ENCODE data around the gene MPC1L.
"Not testable (repeated sequence)": the region's sequence is repeated elsewhere in the genome, so short reads cannot be mapped to it uniquely, and the experiment has no call there.

The MPC1L gene

DNA sequence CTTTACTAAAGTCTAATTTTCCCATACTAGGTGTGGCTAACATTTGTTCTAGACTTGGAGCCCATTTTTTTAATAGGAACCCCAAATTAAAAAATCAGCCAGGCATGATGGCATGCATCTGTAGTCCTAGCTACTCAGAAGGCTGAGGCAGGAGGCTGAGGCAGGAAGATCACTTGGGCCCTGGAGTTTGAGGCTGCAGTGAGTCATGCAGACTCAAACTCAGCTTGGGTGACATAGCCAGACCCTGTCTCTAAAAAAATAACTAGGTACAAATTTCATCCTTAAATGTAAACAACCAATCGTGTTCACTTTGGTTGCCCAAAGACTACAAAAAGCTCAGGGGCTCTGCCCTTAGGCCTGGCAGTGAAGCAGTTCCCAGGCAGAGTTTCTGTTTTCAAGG is 35.6 kb upstream of the MPC1L start:
- not testable (repeated sequence) for H3K27ac ChIP-seq (ENCODE audit: low read depth, low read length); H3K4me3 ChIP-seq (ENCODE audit: low read depth in 1 of 2, low read length in 2 of 2); H3K27me3 ChIP-seq (ENCODE audit: control insufficient read depth in 1 of 2, insufficient read depth in 2 of 2, low read length in 2 of 2); H3K9me3 ChIP-seq (ENCODE audit: low read length); H3K9ac ChIP-seq (ENCODE audit: low read length); H3K36me3 ChIP-seq (ENCODE audit: insufficient read depth, low read length); H3K4me1 ChIP-seq (ENCODE audit: insufficient read depth, low read length)

DNA sequence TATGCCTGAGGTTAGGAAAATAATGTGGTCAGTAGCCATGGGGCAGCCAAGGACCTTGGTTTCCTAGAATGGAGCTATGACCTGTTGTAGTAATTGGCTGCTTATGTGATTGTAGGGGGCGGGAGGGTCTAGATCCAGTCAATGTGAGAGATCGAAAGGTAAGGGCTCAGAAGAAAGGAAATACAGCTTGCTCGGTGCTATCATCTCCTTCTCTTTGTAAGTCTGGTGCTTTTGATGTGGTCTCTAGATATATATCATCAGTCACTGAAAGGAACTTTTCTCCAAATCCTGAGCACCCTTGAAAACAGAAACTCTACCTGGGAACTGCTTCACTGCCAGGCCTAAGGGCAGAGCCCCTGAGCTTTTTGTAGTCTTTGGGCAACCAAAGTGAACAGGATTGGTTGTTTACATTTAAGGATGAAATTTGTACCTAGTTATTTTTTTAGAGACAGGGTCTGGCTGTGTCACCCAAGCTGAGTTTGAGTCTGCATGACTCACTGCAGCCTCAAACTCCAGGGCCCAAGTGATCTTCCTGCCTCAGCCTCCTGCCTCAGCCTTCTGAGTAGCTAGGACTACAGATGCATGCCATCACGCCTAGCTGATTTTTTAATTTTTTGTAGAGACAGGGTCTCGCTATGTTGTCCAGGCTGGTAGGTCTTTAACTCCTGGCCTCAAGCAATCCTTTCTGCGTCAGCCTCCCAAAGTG is 33.5 kb upstream of the MPC1L start:
- not testable (repeated sequence) for H3K4me1 ChIP-seq (ENCODE audit: insufficient read depth, low read length); H3K27me3 ChIP-seq (ENCODE audit: control insufficient read depth in 1 of 2, insufficient read depth in 2 of 2, low read length in 2 of 2); H3K27ac ChIP-seq (ENCODE audit: low read depth, low read length); H3K9ac ChIP-seq (ENCODE audit: low read length); H3K36me3 ChIP-seq (ENCODE audit: insufficient read depth, low read length); H3K4me3 ChIP-seq (ENCODE audit: low read depth in 1 of 2, low read length in 2 of 2); H3K9me3 ChIP-seq (ENCODE audit: low read length)

DNA sequence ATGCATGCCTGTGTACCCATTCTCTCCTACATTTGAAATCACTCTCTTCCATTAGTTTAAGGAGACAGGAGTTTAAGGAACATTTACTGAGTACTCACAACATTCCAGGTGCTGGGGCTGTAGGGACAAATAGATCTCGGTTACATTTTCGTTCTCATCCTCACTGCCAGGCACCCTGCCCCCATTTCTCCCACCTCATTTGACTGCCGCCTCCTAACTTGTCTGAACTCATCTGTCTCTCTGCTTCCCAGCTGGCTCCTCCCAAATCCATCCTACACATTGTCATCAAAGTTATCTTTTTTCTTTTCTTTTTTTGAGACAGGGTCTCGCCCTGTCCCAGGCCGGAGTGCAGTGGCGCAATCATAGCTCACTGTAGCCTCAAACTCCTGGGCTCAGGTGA is 19.8 kb upstream of the MPC1L start:
- Histone ChIP-seq H3K9ac (ENCODE audit: low read length) (no peak overlapping the region), H3K4me1 (ENCODE audit: insufficient read depth, low read length) (no peaks in the 10 kb centered on the region), H3K4me3 (ENCODE audit: low read depth in 1 of 2, low read length in 2 of 2) (no peak overlapping the region), H3K27ac (ENCODE audit: low read depth, low read length) (no peak overlapping the region), H3K36me3 (ENCODE audit: insufficient read depth, low read length) (peaks cover 16% of the 10 kb centered on the region), H3K9me3 (ENCODE audit: low read length) (no peaks in the 10 kb centered on the region), H3K27me3 (ENCODE audit: control insufficient read depth in 1 of 2, insufficient read depth in 2 of 2, low read length in 2 of 2) (peaks cover 0 to 5% of the 10 kb centered on the region in 2 donors)

DNA sequence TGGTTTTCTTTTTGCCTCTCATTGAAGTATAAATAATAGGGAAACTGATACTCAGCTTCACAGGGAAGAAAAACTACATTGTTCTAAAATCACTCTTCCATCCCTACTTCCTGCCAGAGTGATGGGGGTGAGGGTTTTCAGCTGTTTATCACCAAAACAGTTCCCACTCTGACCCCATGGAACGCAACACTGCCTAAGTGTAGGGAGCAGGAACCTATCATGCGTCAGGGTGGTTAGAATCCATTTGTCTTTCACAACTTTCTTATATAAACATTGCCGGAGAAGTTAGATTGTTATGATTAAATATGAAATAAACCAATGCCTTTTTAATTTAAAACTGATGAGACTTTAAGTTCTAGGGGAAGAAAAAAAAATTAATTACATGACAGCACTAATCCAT is 15.8 kb upstream of the MPC1L start:
- H3K27me3 ChIP-seq (ENCODE audit: control insufficient read depth in 1 of 2, insufficient read depth in 2 of 2, low read length in 2 of 2), result peaks cover 0 to 12% of the 10 kb centered on the region in 2 donors
- H3K9me3 ChIP-seq (ENCODE audit: low read length), result no peaks in the 10 kb centered on the region
- H3K27ac ChIP-seq (ENCODE audit: low read depth, low read length), result no peak overlapping the region
- H3K4me3 ChIP-seq (ENCODE audit: low read depth in 1 of 2, low read length in 2 of 2), result no peak overlapping the region
- no peak overlapping the region for H3K9ac ChIP-seq (ENCODE audit: low read length)
- no peaks in the 10 kb centered on the region for H3K4me1 ChIP-seq (ENCODE audit: insufficient read depth, low read length)
- H3K36me3 ChIP-seq (ENCODE audit: insufficient read depth, low read length), result no peaks in the 10 kb centered on the region

DNA sequence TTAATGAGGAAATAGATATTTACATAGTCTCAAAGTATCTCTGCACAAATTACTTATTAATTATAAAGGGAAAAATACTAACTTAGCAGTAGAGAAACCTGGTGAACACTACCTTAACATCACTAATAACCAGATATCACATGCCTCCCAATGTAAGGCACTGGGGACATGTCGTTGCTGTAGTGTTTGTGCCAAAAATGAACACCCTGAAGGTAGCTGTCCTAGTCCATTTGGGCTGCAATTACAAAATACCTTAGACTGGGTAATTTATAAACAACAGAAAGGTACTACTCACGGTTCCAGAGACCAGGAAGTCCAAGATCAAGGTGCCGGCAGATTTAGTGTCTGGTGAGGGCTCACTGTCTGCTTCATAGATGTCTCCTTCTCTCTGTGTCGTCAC is 10.7 kb upstream of the MPC1L start:
- H3K27me3 ChIP-seq (ENCODE audit: control insufficient read depth in 1 of 2, insufficient read depth in 2 of 2, low read length in 2 of 2), result peaks cover 0 to 15% of the 10 kb centered on the region in 2 donors
- no peaks in the 10 kb centered on the region for H3K9me3 ChIP-seq (ENCODE audit: low read length)
- H3K9ac ChIP-seq (ENCODE audit: low read length), result no peak overlapping the region
- no peak overlapping the region for H3K27ac ChIP-seq (ENCODE audit: low read depth, low read length)
- H3K4me1 ChIP-seq (ENCODE audit: insufficient read depth, low read length), result no peaks in the 10 kb centered on the region
- no peak overlapping the region for H3K4me3 ChIP-seq (ENCODE audit: low read depth in 1 of 2, low read length in 2 of 2)
- H3K36me3 ChIP-seq (ENCODE audit: insufficient read depth, low read length), result no peaks in the 10 kb centered on the region

DNA sequence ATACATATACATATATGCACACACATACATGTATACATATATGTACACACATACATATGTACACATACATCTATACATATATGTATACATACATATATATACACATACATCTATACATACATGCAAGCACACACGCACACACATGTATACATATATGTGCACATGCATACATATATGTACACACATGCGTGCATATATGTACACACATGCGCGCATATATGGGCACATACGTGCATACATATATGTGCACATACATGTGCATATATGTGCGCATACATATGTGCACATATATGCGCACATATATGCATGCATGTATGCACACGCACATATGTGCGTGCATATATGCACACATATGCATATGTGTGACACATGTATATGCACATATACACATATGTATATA is 7.3 kb upstream of the MPC1L start:
- H3K27me3 ChIP-seq (ENCODE audit: control insufficient read depth in 1 of 2, insufficient read depth in 2 of 2, low read length in 2 of 2), result peaks cover 0 to 4% of the 10 kb centered on the region in 2 donors
- H3K27ac ChIP-seq (ENCODE audit: low read depth, low read length), result no peak overlapping the region
- H3K9me3 ChIP-seq (ENCODE audit: low read length), result no peaks in the 10 kb centered on the region
- no peak overlapping the region for H3K4me3 ChIP-seq (ENCODE audit: low read depth in 1 of 2, low read length in 2 of 2)
- no peak overlapping the region for H3K9ac ChIP-seq (ENCODE audit: low read length)
- H3K36me3 ChIP-seq (ENCODE audit: insufficient read depth, low read length), result no peaks in the 10 kb centered on the region
- no peaks in the 10 kb centered on the region for H3K4me1 ChIP-seq (ENCODE audit: insufficient read depth, low read length)

DNA sequence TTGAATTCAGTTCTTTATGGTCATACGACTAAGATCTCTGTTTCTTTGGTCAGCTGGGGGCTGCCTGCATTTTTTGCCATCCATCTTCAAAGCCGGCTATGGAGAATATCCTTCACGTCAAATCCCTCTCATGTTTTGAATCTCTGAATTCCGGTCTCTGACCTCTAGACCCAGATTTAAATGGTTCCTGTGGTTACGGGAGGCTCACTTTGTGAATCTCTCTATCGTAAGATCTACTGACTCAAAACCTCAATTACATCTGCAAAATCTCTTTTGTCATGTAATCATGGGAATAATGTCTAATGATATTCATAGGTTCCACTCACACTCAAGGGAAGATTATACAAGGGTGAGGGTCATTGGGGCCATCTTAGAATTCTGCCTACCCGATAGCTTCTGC is 5.7 kb upstream of the MPC1L start:
- Histone ChIP-seq H3K9ac (ENCODE audit: low read length) (no peak overlapping the region), H3K9me3 (ENCODE audit: low read length) (no peaks in the 10 kb centered on the region), H3K4me1 (ENCODE audit: insufficient read depth, low read length) (no peaks in the 10 kb centered on the region), H3K27ac (ENCODE audit: low read depth, low read length) (no peak overlapping the region), H3K27me3 (ENCODE audit: control insufficient read depth in 1 of 2, insufficient read depth in 2 of 2, low read length in 2 of 2) (peaks cover 0 to 3% of the 10 kb centered on the region in 2 donors), H3K36me3 (ENCODE audit: insufficient read depth, low read length) (no peaks in the 10 kb centered on the region), H3K4me3 (ENCODE audit: low read depth in 1 of 2, low read length in 2 of 2) (no peak overlapping the region)

DNA sequence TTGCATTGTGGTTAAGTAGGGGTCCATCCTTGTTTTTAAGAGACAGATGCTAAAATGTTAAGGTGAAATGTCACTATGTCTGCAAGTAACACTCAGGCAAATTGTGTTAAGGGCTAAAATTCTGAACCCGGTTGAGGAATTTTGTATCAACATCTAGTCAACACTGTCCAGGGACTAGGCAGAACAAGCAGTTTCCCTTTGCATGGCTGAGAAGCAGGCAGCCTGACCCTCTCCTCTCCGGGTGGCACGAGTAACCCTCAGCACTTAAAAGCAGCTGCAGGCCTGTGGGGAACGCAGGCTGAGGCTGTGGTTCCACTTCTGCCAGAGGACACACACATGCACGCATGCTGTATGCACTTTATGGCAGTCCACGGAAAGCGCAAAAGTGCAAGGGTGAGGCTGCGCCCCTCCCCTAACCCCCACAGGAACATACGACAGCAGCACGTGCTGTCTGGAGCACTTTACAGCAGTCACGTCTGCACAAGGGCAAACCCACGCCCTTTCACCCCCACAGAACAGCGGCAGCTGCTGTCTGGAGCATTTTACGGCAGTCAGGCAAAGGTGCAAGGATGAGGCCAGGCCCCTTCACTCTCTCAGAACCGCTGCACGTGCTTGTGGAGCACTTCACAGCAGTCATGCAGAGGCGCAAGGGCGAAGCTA is 619 bp upstream of the MPC1L start:
- Histone ChIP-seq H3K4me1 (ENCODE audit: insufficient read depth, low read length) (no peaks in the 10 kb centered on the region), H3K27ac (ENCODE audit: low read depth, low read length) (no peak overlapping the region), H3K27me3 (ENCODE audit: control insufficient read depth in 1 of 2, insufficient read depth in 2 of 2, low read length in 2 of 2) (peaks cover 0 to 10% of the 10 kb centered on the region in 2 donors), H3K9me3 (ENCODE audit: low read length) (no peaks in the 10 kb centered on the region), H3K9ac (ENCODE audit: low read length) (no peak overlapping the region), H3K36me3 (ENCODE audit: insufficient read depth, low read length) (no peaks in the 10 kb centered on the region), H3K4me3 (ENCODE audit: low read depth in 1 of 2, low read length in 2 of 2) (no peak overlapping the region)

DNA sequence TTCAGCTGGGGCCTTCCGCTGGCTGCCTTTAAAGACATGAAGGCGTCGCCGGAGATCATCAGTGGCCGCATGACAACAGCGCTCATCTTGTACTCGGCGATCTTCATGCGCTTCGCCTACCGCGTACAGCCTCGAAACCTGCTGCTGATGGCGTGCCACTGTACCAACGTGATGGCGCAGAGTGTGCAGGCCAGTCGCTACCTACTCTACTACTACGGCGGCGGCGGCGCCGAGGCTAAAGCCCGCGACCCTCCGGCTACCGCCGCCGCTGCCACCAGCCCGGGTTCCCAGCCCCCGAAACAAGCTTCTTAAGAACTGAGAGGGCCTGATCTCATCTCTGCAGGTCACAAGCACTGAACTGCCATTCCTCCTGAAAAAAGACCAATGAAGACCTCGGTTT is 437 bp downstream of the MPC1L start:
- H3K9me3 ChIP-seq (ENCODE audit: low read length), result no peaks in the 10 kb centered on the region
- H3K4me3 ChIP-seq (ENCODE audit: low read depth in 1 of 2, low read length in 2 of 2), result no peak overlapping the region
- H3K36me3 ChIP-seq (ENCODE audit: insufficient read depth, low read length), result peaks cover 5% of the 10 kb centered on the region
- no peak overlapping the region for H3K9ac ChIP-seq (ENCODE audit: low read length)
- no peak overlapping the region for H3K27ac ChIP-seq (ENCODE audit: low read depth, low read length)
- no peaks in the 10 kb centered on the region for H3K4me1 ChIP-seq (ENCODE audit: insufficient read depth, low read length)
- peaks cover 0 to 10% of the 10 kb centered on the region in 2 donors for H3K27me3 ChIP-seq (ENCODE audit: control insufficient read depth in 1 of 2, insufficient read depth in 2 of 2, low read length in 2 of 2)

DNA sequence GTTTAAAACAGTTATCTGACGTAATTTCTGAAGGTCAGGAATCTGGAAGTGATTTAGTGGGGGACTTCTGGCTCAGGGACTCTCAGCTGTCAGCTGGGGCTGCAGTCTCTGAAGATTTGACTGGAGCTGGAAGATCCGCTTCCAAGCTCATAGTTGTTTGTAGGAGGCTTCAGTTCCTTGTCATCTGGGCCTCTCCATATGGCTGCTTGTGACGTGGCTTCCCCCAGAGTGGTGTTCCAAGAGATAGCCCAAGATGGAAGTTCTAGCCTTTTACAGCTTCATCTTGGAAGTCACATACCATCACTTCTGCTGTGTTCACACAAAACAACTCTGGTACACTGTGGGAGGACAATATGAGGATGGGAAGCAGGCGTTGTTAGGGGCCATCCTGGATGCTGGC is 2.1 kb downstream of the MPC1L start:
- Histone ChIP-seq H3K9me3 (ENCODE audit: low read length) (no peaks in the 10 kb centered on the region), H3K9ac (ENCODE audit: low read length) (no peak overlapping the region), H3K4me3 (ENCODE audit: low read depth in 1 of 2, low read length in 2 of 2) (no peak overlapping the region), H3K4me1 (ENCODE audit: insufficient read depth, low read length) (no peaks in the 10 kb centered on the region), H3K36me3 (ENCODE audit: insufficient read depth, low read length) (peaks cover 9% of the 10 kb centered on the region), H3K27ac (ENCODE audit: low read depth, low read length) (no peak overlapping the region), H3K27me3 (ENCODE audit: control insufficient read depth in 1 of 2, insufficient read depth in 2 of 2, low read length in 2 of 2) (peaks cover 0 to 10% of the 10 kb centered on the region in 2 donors)

DNA sequence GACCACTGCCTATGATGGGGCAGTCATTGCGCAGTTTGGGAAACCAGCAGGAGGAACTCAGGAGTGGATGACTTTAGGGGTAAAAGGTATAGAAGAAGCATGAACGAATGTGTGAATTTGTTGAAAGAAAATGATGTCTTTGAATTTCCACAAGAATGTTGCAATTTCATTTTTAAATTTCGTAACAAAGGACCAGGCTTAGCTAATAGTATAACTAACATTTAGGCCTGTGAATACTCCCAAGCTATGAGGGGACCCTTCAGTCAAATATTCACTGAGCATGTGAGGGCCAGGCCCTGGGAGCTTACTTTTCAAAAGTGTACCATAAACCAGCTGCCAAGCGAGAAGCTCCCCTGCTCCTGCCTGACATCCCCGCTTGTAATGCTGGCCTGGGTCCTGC is 5.3 kb downstream of the MPC1L start:
- H3K9me3 ChIP-seq (ENCODE audit: low read length), result no peaks in the 10 kb centered on the region
- no peak overlapping the region for H3K4me3 ChIP-seq (ENCODE audit: low read depth in 1 of 2, low read length in 2 of 2)
- no peak overlapping the region for H3K27ac ChIP-seq (ENCODE audit: low read depth, low read length)
- no peak overlapping the region for H3K9ac ChIP-seq (ENCODE audit: low read length)
- H3K36me3 ChIP-seq (ENCODE audit: insufficient read depth, low read length), result peaks cover 15% of the 10 kb centered on the region
- H3K27me3 ChIP-seq (ENCODE audit: control insufficient read depth in 1 of 2, insufficient read depth in 2 of 2, low read length in 2 of 2), result peaks cover 0 to 2% of the 10 kb centered on the region in 2 donors
- no peaks in the 10 kb centered on the region for H3K4me1 ChIP-seq (ENCODE audit: insufficient read depth, low read length)

DNA sequence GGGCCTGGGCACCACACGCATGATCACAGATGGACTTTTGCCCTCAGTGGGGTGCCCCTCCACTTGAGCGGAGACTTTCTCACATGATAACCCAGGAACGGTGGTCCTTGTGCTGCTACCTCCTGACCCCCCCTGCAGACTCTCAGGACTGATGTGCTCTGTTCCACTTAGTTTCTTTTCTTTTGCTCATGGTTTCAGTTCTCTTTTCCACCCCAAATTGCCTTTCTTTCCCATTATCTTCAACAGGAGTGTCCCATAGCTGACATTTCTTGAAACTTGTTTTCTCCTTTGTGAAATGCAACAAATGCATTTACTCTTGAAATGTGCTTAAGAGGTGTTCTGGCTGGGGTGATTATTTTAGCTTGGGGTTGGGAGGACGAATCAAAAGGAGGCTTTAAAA is 9.0 kb downstream of the MPC1L start:
- Histone ChIP-seq H3K36me3 (ENCODE audit: insufficient read depth, low read length) (peaks cover 39% of the 10 kb centered on the region), H3K27me3 (ENCODE audit: control insufficient read depth in 1 of 2, insufficient read depth in 2 of 2, low read length in 2 of 2) (no peaks in the 10 kb centered on the region), H3K9me3 (ENCODE audit: low read length) (no peaks in the 10 kb centered on the region), H3K9ac (ENCODE audit: low read length) (no peak overlapping the region), H3K4me3 (ENCODE audit: low read depth in 1 of 2, low read length in 2 of 2) (no peak overlapping the region), H3K4me1 (ENCODE audit: insufficient read depth, low read length) (no peaks in the 10 kb centered on the region), H3K27ac (ENCODE audit: low read depth, low read length) (no peak overlapping the region)

Data from muscle layer of colon (tissue), 2 donors.